Caki2 (cell line): ENCODE results near the gene COA4. TPM values are rescaled to one million over a fixed set of nuclear protein-coding genes. Genes with fewer than 3 reads are reported as not detected.
"Not testable (repeated sequence)": the region's sequence is repeated elsewhere in the genome, so short reads cannot be mapped to it uniquely, and the experiment has no call there.

Experiments used
- DNase-seq: peaks from one replicate; pipeline ENCODE4 v3.0.0-alpha.2; 2015; ENCODE audit warnings: low read depth
- in situ Hi-C: cut with HindIII; loops from 2 replicates; pipeline ENCODE4 v1.10.0; 2016; ENCODE audit warnings: low sequenced_read_pairs, low pct_unique_long_range_greater_than_20kb, mixed read lengths
- total RNA-seq: library from RNA; depleted of rRNA; stranded (reverse); fragments of >200 nt; shearing (Covaris generic); gene quantifications from 2 replicates; pipeline ENCODE4 v1.2.3, GENCODE V29; 2014; ENCODE audit warnings: low replicate concordance; rRNA removed

Gene COA4
- total RNA-seq = 60.5 and 92.4 TPM in 2 replicates

DNA sequence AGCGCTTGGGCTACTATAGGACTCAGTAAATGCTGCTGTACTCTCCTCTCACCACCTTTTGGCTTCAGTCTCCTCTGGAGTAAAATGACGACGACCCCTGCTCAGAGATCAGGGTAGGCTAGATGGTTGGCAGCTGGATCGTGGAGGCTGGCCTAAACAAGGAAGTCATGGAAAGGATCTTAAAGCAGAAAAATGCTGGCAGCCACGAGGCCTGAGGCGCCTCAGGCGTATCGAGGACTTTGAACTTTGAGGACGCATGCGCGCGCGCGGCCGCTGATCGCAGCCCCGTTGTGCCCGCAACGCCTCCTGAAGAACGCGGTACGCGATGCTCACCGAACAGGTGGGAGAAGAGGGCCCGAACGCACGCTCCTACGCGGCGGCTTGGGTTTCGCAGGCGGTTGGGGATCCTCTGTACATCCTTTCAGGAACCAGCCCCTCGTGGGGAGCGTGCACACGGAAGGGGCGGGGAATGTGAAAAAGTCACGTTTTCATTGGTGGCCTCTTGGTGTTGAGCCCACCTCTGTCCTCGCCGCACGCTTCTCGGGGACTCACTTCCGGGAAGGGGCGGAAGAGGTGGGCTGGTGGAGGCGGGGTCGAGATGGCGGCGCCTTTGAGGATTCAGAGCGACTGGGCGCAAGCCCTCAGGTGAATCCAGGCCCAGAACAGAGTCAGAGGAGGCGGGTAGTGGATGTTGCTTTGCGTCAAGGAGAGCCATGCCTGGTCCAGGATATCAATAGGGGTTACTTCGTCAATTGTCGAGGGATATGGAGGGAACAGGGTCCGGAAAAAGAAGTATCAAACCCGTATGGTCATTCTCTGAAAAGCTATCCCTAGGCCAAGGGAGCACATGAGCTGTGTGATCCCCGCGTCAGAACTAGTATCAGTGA lies at the start of gene COA4, which contains the start of gene PAAF1:
Gene COA4, minus strand, starts transcription at position 423 of the 887 bp plus-strand sequence. CDS start 3,468 bp downstream, outside the sequence.
Gene PAAF1, plus strand, starts transcription at position 576 of the 887 bp plus-strand sequence. Its CDS starts 23 bp downstream, at position 599.
- in situ Hi-C loops = no loop called here
- DNase-seq = peak; percentile 96

GRCh38 chr11:73921180-73921579 lies 44.5 kb upstream of the COA4 start:
- DNase-seq = no peak
- in situ Hi-C loops = no loop called here

GRCh38 chr11:73916435-73916834 lies 39.8 kb upstream of the COA4 start:
- in situ Hi-C loops = no loop called here
- peak; percentile 21 for DNase-seq

DNA sequence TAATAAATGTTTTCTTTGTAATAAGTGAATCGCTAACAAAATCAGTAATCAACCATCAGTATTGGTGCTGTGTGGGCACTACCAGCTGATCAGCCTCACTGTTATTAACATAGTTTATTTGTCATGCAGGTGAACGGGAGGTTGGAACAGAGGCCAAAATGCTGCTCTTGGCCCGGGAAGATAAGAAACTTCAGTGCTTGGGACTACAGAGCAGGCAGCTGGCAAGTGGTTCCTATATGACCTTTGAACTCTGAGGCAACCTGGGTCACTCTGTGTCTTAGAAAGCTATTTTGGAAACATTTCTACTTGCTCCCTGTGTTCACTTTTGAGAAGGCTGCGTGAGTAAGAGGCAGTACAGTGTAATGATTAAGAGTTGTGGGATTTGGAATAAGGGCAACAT lies 37.6 kb upstream of the COA4 start:
- in situ Hi-C loops = no loop called here
- no peak for DNase-seq

GRCh38 chr11:73913472-73913871 lies 36.8 kb upstream of the COA4 start:
- no peak for DNase-seq
- in situ Hi-C loops = no loop called here

DNA sequence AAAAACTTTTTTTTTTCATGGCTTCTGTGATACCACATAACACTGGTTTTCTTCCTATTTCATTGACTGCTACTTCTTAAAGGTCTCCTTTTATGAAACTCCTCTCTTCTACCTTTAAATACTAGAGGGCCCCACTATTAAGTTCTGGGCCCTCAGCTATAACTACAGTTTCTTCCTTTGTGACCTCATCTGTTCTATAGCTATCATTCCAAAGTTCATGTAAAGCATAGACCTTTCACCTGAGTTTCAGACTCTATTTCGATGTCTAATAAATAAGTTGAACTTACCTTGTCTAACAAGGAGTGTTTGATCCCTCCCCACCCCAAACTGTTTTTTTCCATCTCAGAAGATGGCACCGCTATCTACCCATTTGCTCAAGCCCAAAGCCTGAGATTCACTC lies 35.4 kb upstream of the COA4 start:
- in situ Hi-C loops = no loop called here

DNA sequence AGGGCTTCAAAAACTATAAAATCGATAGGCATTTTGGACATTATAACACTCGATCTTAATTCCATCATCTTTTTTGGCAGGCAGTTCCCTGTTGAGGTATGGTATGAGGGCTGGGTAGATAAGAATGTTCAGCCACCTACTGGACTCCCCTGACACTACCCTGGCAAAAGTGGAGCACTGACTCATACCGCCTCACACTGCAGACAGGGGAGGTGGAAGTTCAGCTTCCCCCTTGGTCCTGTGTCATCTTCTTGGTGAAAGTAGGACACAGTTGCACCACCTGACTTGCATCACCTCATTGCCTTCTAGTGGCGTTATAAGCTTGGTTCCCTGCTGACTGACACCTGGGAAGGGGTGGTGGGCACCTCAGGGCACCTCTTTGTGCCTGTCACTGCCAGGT lies 30.5 kb upstream of the COA4 start:
- peak; percentile 37 for DNase-seq
- in situ Hi-C loops = no loop called here

More for the DNA sequence above, 35.4 kb upstream of the COA4 start:
- DNase-seq = no peak

DNA sequence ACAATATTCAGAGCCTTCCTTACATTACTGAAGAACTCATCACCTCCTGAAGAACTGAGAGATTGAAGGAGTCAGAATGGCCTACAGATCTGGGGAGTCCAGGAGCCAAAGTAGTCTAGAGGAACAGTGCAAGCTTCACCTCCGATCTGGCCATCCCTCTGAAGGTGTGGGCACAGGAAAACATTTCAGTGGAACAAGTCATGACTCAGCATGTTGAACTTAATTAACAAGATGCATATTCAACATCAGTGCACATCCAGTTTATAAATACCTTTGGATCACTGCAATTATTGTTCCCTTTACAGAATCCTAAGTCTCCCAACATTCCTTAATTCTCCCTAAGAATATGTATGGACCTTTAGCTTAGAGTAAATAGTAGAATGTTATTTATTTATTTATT lies 25.7 kb upstream of the COA4 start:
- in situ Hi-C loops = no loop called here
- DNase-seq = no peak

- in situ Hi-C loops = no loop called here
- no peak for DNase-seq
Measured at GRCh38 chr11:73894725-73895335, 18.2 kb upstream of the COA4 start.

DNA sequence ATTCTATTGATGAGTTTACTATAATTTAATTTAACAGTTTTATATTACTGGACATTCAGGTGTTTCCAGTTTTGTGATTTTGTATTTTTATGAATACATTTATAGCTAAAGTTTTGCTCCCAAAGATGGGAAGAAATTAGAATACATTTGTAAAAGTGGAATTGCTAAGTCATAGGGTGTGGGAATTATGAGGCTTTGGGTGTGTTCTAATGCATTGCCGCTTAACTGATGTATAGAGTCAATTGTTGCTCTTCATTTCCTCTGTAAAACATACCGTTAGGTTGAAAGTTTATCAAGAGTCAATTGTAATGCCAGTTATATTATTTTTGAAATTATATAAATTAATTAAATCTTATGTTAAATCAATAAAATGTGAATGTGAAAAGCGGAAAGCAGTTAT lies 16.4 kb upstream of the COA4 start:
- in situ Hi-C loops = no loop called here
- no peak for DNase-seq

DNA sequence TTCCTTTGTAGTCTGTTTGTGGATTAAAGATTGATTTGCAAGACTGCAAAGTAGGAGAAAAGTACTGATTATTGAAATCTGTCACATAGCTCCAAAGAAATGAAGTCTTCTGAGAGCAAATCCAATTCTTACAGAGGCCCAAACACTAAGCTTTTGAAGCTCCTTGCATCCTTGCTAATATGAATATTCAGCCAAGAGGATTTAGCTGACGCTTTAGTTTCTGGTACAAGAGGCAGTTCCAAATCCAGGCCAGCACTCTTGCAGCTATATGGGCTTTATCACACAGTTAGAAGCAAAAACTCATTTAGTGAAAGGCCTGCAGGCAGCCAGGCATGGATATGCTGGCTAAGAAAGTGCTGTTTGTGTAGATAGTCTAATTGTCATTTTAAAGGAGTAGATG lies 12.9 kb upstream of the COA4 start:
- in situ Hi-C loops = no loop called here

GRCh38 chr11:73889019-73889418 lies 12.4 kb upstream of the COA4 start:
- no peak for DNase-seq

More for the DNA sequence above, 12.9 kb upstream of the COA4 start:
- no peak for DNase-seq

GRCh38 chr11:73888244-73888643 lies 11.6 kb upstream of the COA4 start:
- in situ Hi-C loops = no loop called here
- no peak for DNase-seq

More at GRCh38 chr11:73889019-73889418, 12.4 kb upstream of the COA4 start:
- in situ Hi-C loops = no loop called here

- in situ Hi-C loops = no loop called here
- DNase-seq = no peak
Measured at GRCh38 chr11:73883856-73884255, 7.2 kb upstream of the COA4 start.

- in situ Hi-C loops = not testable (repeated sequence)
- DNase-seq = peak; percentile 55
Measured at GRCh38 chr11:73880449-73880848, 3.8 kb upstream of the COA4 start.

DNA sequence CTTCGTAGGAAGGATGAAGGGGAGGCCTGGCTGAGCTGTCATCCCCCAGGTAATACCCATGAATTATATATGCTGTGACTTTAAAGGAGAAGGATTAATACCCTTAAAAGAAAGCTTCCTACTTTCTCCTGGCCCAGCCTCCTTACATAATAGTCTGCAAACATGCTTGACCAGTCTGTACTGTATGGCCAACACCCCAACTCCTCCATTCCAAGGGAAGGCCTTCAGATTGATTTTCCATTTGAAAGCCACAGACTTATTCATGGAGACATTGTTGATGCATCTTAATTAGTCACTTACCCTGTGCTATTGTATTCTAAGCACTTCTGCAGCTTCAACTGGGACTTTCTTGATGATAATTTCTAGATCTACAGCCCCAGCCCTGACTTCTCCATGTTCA lies 2.1 kb upstream of the COA4 start:
- no peak for DNase-seq
- in situ Hi-C loops = no loop called here

DNA sequence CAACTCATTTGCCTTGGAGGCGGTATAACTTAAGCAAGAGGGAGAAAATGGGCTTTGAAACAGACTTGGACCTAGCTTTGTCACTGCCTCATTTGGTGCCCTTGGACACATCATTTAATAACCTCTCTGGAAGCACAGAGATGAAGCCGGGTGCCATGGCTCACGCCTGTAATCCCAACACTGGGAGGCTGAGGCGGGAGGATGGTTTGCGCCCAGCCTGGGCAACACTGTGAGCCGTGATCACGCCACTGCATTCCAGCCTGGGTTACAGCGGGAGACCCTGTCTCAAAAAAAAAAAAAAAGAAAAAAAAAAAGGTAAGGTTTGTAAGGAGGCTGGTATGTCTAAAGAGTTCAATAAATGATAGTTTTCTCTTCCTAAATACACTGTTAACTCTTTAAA lies 806 bp downstream of the COA4 start:
- in situ Hi-C loops = no loop called here
- DNase-seq = no peak

GRCh38 chr11:73875380-73875779 lies 1.3 kb downstream of the COA4 start:
- no peak for DNase-seq
- in situ Hi-C loops = no loop called here

GRCh38 chr11:73872749-73873357 lies 3.8 kb downstream of the COA4 start:
- DNase-seq = no peak
- in situ Hi-C loops = no loop called here
